Cardiac atrium fibroblast (primary cell): ENCODE data around the gene ARHGAP27. TPM values are rescaled to one million over a fixed set of nuclear protein-coding genes. Genes with fewer than 3 reads are reported as not detected.

ENCODE experiments used
- total RNA-seq: library from RNA; depleted of rRNA; stranded (reverse); fragments of >200 nt; gene quantifications from 2 replicates; pipeline ENCODE4 v1.2.3, GENCODE V29; 2015

The ARHGAP27 gene
- 2.0 and 3.1 TPM in 2 replicates for total RNA-seq

GRCh38 chr17:45432405-45433158, at the start of gene ARHGAP27:
Gene ARHGAP27 (minus strand): TSS chr17:45432870. CDS start chr17:45430279, 2,591 bp downstream.

Other genes starting within 250 kb of the ARHGAP27 start
- 1.5 and 3.4 TPM in 2 replicates for gene FMNL1, start 211.0 kb downstream of the ARHGAP27 start, total RNA-seq
- gene SPATA32, start 170.8 kb downstream of the ARHGAP27 start, total RNA-seq: not detected in 2 replicates
- gene MAP3K14, start 115.8 kb downstream of the ARHGAP27 start, total RNA-seq: 6.3 and 6.6 TPM in 2 replicates
- gene PLEKHM1, start 57.9 kb upstream of the ARHGAP27 start, total RNA-seq: 15.6 and 18.6 TPM in 2 replicates